HG02610 (cell line): ENCODE measurements around the gene EPHA1.

Experiments
- ATAC-seq: cut with Tn5 transposase; IDR thresholded peaks from one replicate; pipeline ENCODE4 v1.9.1; 2021; ENCODE audit warnings: mild to moderate bottlenecking, moderate library complexity; ENCODE audit not compliant: unreplicated experiment

The EPHA1 gene

GRCh38 chr7:143375298-143376034, 33.2 kb downstream of the EPHA1 start:
- no peak for ATAC-seq

- ATAC-seq = no peak
Measured at GRCh38 chr7:143374561-143374960, 34.1 kb downstream of the EPHA1 start.

GRCh38 chr7:143373255-143373794, 35.3 kb downstream of the EPHA1 start:
- no peak for ATAC-seq

- no peak for ATAC-seq
Measured at GRCh38 chr7:143372070-143372469, 36.6 kb downstream of the EPHA1 start.

GRCh38 chr7:143369678-143370651, 38.7 kb downstream of the EPHA1 start:
- no peak for ATAC-seq

GRCh38 chr7:143368387-143368786, 40.3 kb downstream of the EPHA1 start:
- no peak for ATAC-seq

- no peak for ATAC-seq
Measured at GRCh38 chr7:143367972-143368371, 40.7 kb downstream of the EPHA1 start.

- ATAC-seq = no peak
Measured at GRCh38 chr7:143363016-143363937, 45.4 kb downstream of the EPHA1 start.

- ATAC-seq = no peak
Measured at GRCh38 chr7:143362131-143363015, 46.3 kb downstream of the EPHA1 start, which contains the start of gene FAM131B. FAM131B (minus strand) TSS chr7:143362713; CDS start chr7:143362603, 110 bp downstream.

- no peak for ATAC-seq
Measured at GRCh38 chr7:143361552-143362130, 47.0 kb downstream of the EPHA1 start.

GRCh38 chr7:143360788-143361551, 47.7 kb downstream of the EPHA1 start:
- no peak for ATAC-seq

GRCh38 chr7:143359771-143360353, 48.8 kb downstream of the EPHA1 start:
- ATAC-seq = no peak

- ATAC-seq = no peak
Measured at GRCh38 chr7:143358626-143359025, 50.0 kb downstream of the EPHA1 start.

- ATAC-seq = no peak
Measured at GRCh38 chr7:143356414-143357050, 52.1 kb downstream of the EPHA1 start.

GRCh38 chr7:143355450-143356385, 52.9 kb downstream of the EPHA1 start:
- ATAC-seq = no peak

GRCh38 chr7:143354965-143355364, 53.7 kb downstream of the EPHA1 start:
- ATAC-seq = no peak
